CD4-positive, alpha-beta memory T cell (primary cell): ENCODE results near the gene GPR31. TPM values are rescaled to one million over a fixed set of nuclear protein-coding genes. Genes with fewer than 3 reads are reported as not detected.

Experiments used
- CTCF ChIA-PET: fragments of 350-600 bp; sonication (Branson Sonifier 250); formaldehyde crosslinking; loops from one replicate; lab custom pipeline; 2021; ENCODE audit warnings: inconsistent platforms; ENCODE audit not compliant: partially characterized antibody; lab: Charles Lee
- POLR2A ChIA-PET: fragments of 350-600 bp; sonication (Branson Sonifier 250); formaldehyde crosslinking; loops from one replicate; lab custom pipeline; 2021; ENCODE audit not compliant: partially characterized antibody; lab: Charles Lee
- DNase-seq, 5 donors: peaks; one replicate each; pipeline versions ENCODE4 v3.0.0 to v3.0.0-alpha.2; 2020 to 2022; ENCODE audit warnings: mixed read lengths in 1 of 5
- H3K27ac ChIP-seq: one replicate; pipeline ENCODE4 v1.7.0; 2013; ENCODE audit warnings: low read depth, low read length
- H3K27me3 ChIP-seq: 2 replicates; pipeline ENCODE4 v1.7.0; 2013; ENCODE audit warnings: mild to moderate bottlenecking, low read length, moderate library complexity; ENCODE audit not compliant: insufficient read depth
- H3K36me3 ChIP-seq: 2 replicates; pipeline ENCODE4 v1.7.0; 2013; ENCODE audit warnings: mild to moderate bottlenecking, low read length, moderate library complexity; ENCODE audit not compliant: insufficient read depth
- H3K4me1 ChIP-seq: 2 replicates; pipeline ENCODE4 v1.7.0; 2013; ENCODE audit warnings: mild to moderate bottlenecking, low read length, moderate library complexity; ENCODE audit not compliant: insufficient read depth
- H3K4me3 ChIP-seq, 2 donors: one replicate each; pipeline ENCODE4 v1.7.0; 2013; ENCODE audit warnings: low read length in 2 of 2, mild to moderate bottlenecking in 1 of 2
- H3K9me3 ChIP-seq, 2 donors: one replicate each; pipeline ENCODE4 v1.7.0; 2013; ENCODE audit warnings: low read length in 2 of 2, control low read depth in 1 of 2; ENCODE audit not compliant: control insufficient read depth in 1 of 2
- H3K27ac Mint-ChIP-seq, 7 donors: one replicate each; pipeline ENCODE4 v1.8.0; 2020 to 2021; ENCODE audit warnings: mixed read lengths in 7 of 7, mild to moderate bottlenecking in 6 of 7, inconsistent platforms in 3 of 7, moderate library complexity in 3 of 7
- H3K27me3 Mint-ChIP-seq, 2 donors: one replicate each; pipeline ENCODE4 v1.8.0; 2020 to 2021; ENCODE audit warnings: mixed read lengths in 2 of 2
- H3K36me3 Mint-ChIP-seq, 2 donors: one replicate each; pipeline ENCODE4 v1.8.0; 2020 to 2021; ENCODE audit warnings: mixed read lengths in 2 of 2, inconsistent platforms in 1 of 2, mild to moderate bottlenecking in 1 of 2
- H3K4me1 Mint-ChIP-seq, 4 donors: one replicate each; pipeline ENCODE4 v1.8.0; 2020 to 2021; ENCODE audit warnings: mixed read lengths in 4 of 4, mild to moderate bottlenecking in 1 of 4
- H3K4me3 Mint-ChIP-seq, 8 donors: one replicate each; pipeline ENCODE4 v1.8.0; 2020 to 2021; ENCODE audit warnings: mixed read lengths in 8 of 8, mild to moderate bottlenecking in 7 of 8, moderate library complexity in 6 of 8, inconsistent platforms in 3 of 8
- H3K9me3 Mint-ChIP-seq, 8 donors: one replicate each; pipeline ENCODE4 v1.8.0; 2020 to 2021; ENCODE audit warnings: mixed read lengths in 8 of 8, mild to moderate bottlenecking in 5 of 8, inconsistent platforms in 3 of 8, moderate library complexity in 1 of 8
- intact Hi-C: fragments of 100-400 bp; cut with micrococcal nuclease; formaldehyde crosslinking; loops from one replicate; pipeline ENCODE4 v1.15.1; 2023
- polyA plus RNA-seq, 2 donors: library from polyadenylated mRNA; unstranded; fragments of 300-500 nt; fragmentation: Illumina TruSeq; gene quantifications; one replicate each; pipeline ENCODE4 v1.2.3, GENCODE V29; 2021
- total RNA-seq, 2 experiments: library from RNA; stranded (reverse); gene quantifications; one replicate each; pipeline ENCODE4 v1.2.3, GENCODE V29; 2021

The GPR31 gene
- total and polyA plus RNA-seq, 4 experiments from 2014 or later: not detected

DNA sequence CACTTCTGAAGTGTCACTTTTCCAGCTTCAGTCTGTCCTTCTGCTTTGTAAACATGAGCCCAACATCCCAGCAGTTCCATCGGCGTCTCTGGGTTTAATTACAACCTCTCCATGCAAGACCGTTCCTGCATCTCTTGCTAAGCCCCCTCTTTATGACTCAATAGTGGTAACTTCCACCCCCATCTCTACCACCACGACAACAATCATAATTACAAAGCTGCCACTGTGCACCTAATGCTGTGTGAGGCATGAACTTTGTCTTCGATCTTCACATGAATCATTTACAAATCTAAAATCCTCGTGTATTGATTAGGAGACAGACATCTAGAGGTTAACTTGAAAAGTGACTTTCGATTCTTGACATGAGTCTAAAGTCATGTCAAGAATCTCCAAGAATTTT, 39.8 kb downstream of the GPR31 start:
- no peak overlapping the region for H3K4me3 ChIP-seq
- DNase-seq: no peak
- no peaks in the 10 kb centered on the region for H3K27me3 ChIP-seq
- Mint-ChIP-seq H3K9me3 (no peaks in the 10 kb centered on the region), H3K36me3 (peaks cover 20 to 44% of the 10 kb centered on the region in 2 donors), H3K27ac (peak overlapping the region; percentile 94 to 98 (median 95)), H3K27me3 (peaks cover 0 to 1% of the 10 kb centered on the region in 2 donors), H3K4me3 (peak overlapping the region; percentile 43 to 85 (median 66)), H3K4me1 (peaks cover 69 to 96% (median 82%) of the 10 kb centered on the region in 4 donors)
- CTCF ChIA-PET: interaction anchor here (1.0 to 8.0 kb wide), 5 partner anchors 23 to 129 kb away, joined by 3 to 83 read pairs (median 3); partner anchors contain the start of gene CEP43
- intact Hi-C loops: loop anchor here (2.0 kb wide), 4 partner anchors 23 to 161 kb away; partner anchors contain the start of genes CEP43 and RNASET2
- no peaks in the 10 kb centered on the region for H3K36me3 ChIP-seq
- H3K9me3 ChIP-seq: no peaks in the 10 kb centered on the region
- peak overlapping the region; percentile 63 for H3K27ac ChIP-seq
- POLR2A ChIA-PET: interaction anchor here (1.0 to 7.3 kb wide), 7 partner anchors 10 to 162 kb away, joined by 4 to 68 read pairs (median 7); partner anchors contain the start of genes CEP43 and RNASET2
- H3K4me1 ChIP-seq: peaks cover 83% of the 10 kb centered on the region

DNA sequence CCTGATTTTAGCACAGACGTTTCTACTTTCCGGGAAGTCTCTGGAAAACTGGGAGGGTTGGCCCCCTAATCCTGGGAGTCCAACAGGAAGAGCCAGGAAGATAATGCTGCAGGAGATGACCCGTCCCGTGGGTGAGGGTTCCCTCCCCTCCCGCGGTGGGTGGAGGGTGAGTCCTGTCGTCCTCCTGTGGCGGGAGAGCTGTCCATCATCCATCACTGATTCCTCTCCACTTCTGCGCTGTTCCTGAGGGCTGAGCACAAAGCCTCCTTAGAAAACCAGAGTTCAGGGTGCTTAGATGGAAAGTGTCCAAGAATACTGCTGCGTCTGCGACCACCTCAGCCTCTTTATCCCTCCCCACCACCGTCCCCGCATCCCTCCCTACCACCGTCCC, 40.9 kb downstream of the GPR31 start:
- Mint-ChIP-seq H3K4me3 (peak overlapping the region in 7 of 8 donors; percentile 24 to 96 (median 61)), H3K4me1 (peaks cover 72 to 96% (median 83%) of the 10 kb centered on the region in 4 donors), H3K36me3 (peaks cover 30 to 53% of the 10 kb centered on the region in 2 donors), H3K27ac (peak overlapping the region in 5 of 7 donors; percentile 38 to 96 (median 88)), H3K9me3 (no peaks in the 10 kb centered on the region), H3K27me3 (peaks cover 0 to 1% of the 10 kb centered on the region in 2 donors)
- intact Hi-C loops: no loop called here
- Histone ChIP-seq H3K9me3 (no peaks in the 10 kb centered on the region), H3K4me3 (no peak overlapping the region), H3K27ac (peak overlapping the region; percentile 90), H3K4me1 (peaks cover 83% of the 10 kb centered on the region), H3K27me3 (no peaks in the 10 kb centered on the region), H3K36me3 (no peaks in the 10 kb centered on the region)
- DNase-seq: no peak
- POLR2A ChIA-PET: interaction anchor here (1.4 to 7.3 kb wide), 2 partner anchors 13 to 24 kb away, joined by 4 to 68 read pairs; no protein-coding TSS in a partner anchor
- CTCF ChIA-PET: interaction anchor here (1.3 to 1.5 kb wide), 2 partner anchors 25 to 28 kb away, joined by 3 read pairs; no protein-coding TSS in a partner anchor

DNA sequence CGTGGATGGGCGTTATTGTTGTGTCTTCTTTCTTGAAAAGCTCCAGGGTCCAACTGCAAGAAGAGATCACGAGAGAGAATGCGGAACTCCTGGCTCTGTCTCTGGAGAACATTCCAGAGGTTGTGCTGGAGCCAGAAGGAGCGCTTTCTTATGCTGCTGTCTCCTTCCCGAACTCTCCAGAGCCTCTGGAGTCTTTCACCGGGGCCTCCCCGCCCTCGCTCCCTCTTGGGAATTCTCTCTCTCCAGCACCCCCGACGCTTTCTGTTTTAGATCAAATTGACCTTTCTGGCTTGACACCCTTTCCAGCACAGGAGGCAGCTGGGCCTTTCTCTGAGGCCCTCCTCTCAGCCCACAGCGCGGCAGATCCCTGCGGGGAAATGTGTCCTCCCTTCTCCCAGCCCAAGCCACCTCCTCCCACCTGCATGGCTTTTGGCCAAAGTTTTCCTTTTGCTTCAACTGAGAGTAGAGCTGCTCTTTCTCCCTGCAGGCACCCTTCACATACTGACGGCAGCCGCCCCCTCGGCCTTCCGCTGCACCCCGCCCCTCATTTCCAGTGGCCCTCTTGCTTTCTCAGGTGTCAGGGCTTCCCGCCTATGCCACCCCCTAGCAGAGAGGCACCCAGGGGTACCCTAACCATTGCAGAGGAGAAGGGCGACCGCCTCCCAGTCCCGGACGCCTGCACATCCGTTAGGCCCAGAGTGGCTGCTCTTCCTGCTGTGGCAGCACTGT, 41.5 kb downstream of the GPR31 start:
- Histone ChIP-seq H3K9me3 (no peaks in the 10 kb centered on the region), H3K27me3 (no peaks in the 10 kb centered on the region), H3K4me1 (peaks cover 83% of the 10 kb centered on the region), H3K36me3 (no peaks in the 10 kb centered on the region), H3K4me3 (no peak overlapping the region), H3K27ac (peak overlapping the region; percentile 90)
- DNase-seq: no peak
- CTCF ChIA-PET: interaction anchor here (1.3 to 1.5 kb wide), 2 partner anchors 26 to 28 kb away, joined by 3 read pairs; no protein-coding TSS in a partner anchor
- Mint-ChIP-seq H3K36me3 (peaks cover 30 to 53% of the 10 kb centered on the region in 2 donors), H3K27ac (peak overlapping the region; percentile 68 to 98 (median 89)), H3K4me3 (peak overlapping the region; percentile 44 to 96 (median 68)), H3K27me3 (peaks cover 0 to 1% of the 10 kb centered on the region in 2 donors), H3K4me1 (peaks cover 70 to 96% (median 81%) of the 10 kb centered on the region in 4 donors), H3K9me3 (no peaks in the 10 kb centered on the region)
- intact Hi-C loops: no loop called here
- POLR2A ChIA-PET: interaction anchor here (7.3 kb wide), 1 partner anchor 23 kb away, joined by 68 read pairs; no protein-coding TSS in a partner anchor

DNA sequence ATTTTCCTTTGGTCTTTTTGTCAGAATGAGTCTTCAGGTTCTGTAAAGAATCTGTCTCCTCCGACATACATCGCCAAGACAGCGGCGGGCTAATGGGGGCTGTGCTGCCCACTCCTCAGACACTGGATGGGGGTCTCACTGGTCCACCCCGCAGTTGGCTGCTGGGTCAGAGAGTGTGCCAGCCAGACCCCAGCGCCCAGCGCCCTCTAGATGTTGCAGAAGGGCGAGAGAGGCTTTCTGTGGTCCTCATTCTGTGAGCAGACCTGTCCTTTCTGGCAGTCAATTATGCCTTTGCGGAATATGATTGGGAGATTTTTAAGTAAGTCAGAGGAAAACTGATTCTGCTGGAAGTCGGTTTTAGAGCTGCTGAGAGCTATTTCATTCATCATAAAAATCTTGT, 42.7 kb downstream of the GPR31 start:
- Histone ChIP-seq H3K9me3 (no peaks in the 10 kb centered on the region), H3K27ac (peak overlapping the region; percentile 90), H3K4me1 (peaks cover 83% of the 10 kb centered on the region), H3K4me3 (peak overlapping the region in 1 of 2 donors; percentile 23), H3K27me3 (no peaks in the 10 kb centered on the region), H3K36me3 (no peaks in the 10 kb centered on the region)
- intact Hi-C loops: no loop called here
- POLR2A ChIA-PET: interaction anchor here (1.3 to 3.4 kb wide), 4 partner anchors 26 to 162 kb away, joined by 3 to 22 read pairs (median 6); partner anchors contain the start of gene RNASET2
- Mint-ChIP-seq H3K27me3 (peaks cover 0 to 1% of the 10 kb centered on the region in 2 donors), H3K4me3 (peak overlapping the region; percentile 92 to 98 (median 95)), H3K9me3 (no peaks in the 10 kb centered on the region), H3K27ac (peak overlapping the region; percentile 95 to 99 (median 98)), H3K36me3 (peaks cover 30 to 53% of the 10 kb centered on the region in 2 donors), H3K4me1 (peaks cover 67 to 94% (median 80%) of the 10 kb centered on the region in 4 donors)
- no peak for DNase-seq
- CTCF ChIA-PET: interaction anchor here (1.1 to 1.4 kb wide), 3 partner anchors 9 to 125 kb away, joined by 4 read pairs; no protein-coding TSS in a partner anchor

DNA sequence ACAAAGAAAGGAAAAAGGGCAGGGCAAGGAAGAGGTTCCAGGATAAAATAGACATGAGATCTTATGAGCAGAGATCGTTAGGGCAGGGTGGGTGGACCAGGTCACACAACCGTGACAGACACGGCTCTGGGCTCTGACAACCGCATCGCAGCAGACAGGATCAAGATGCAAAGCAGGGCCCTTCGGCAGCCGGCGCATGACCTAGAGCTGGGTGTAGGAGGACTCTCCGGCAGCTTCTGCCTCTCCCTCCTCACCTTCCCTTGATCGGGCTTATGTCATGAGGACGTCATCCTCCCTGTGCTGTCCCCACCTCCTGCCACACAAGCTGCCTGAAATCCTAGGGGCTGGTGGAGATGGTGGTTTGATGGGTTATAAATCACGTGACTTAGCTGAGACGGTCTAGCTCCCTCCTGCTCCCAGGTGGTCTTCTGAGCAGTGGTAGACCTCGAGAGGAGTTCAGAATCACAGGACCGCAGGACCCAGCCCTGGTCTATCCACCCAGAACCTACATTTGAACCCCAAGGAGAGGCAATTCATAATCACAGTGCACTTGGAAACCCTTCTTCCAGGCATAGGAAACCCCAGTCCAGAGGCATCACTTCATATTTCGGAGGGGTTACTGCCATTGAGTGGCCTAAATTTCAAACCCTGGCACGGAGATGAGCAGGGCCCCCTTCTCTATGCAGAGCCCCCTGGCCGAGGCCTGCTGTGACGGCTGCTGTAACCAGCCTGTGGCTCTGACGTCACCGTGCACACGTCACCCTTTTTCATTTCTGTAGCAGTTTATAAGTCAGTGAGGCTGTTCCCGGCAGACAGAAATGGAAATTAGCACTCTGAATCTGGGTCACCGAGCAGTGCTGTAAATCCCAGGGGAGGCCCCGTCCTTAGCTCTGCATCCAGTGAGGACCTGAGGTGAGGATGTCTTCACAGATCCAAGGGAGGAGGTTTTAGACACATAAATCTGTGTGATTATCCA, 43.6 kb downstream of the GPR31 start:
- Mint-ChIP-seq H3K4me3 (peak overlapping the region; percentile 92 to 98 (median 95)), H3K27ac (peak overlapping the region; percentile 95 to 99 (median 98))

More for the DNA sequence above, 43.6 kb downstream of the GPR31 start:
- peak; percentile 74 to 92 (median 84) for DNase-seq
- H3K27ac ChIP-seq: peak overlapping the region; percentile 90
- Mint-ChIP-seq H3K9me3 (peaks cover 0 to 2% (median 0%) of the 10 kb centered on the region in 8 donors), H3K36me3 (peaks cover 30 to 51% of the 10 kb centered on the region in 2 donors), H3K4me1 (peaks cover 63 to 90% (median 78%) of the 10 kb centered on the region in 4 donors), H3K27me3 (peaks cover 0 to 1% of the 10 kb centered on the region in 2 donors)
- no peaks in the 10 kb centered on the region for H3K9me3 ChIP-seq
- peak overlapping the region; percentile 64 to 87 for H3K4me3 ChIP-seq
- intact Hi-C loops: loop anchor here (5.0 kb wide), 1 partner anchor 37 kb away; no protein-coding TSS in a partner anchor
- no peaks in the 10 kb centered on the region for H3K27me3 ChIP-seq
- H3K4me1 ChIP-seq: peaks cover 77% of the 10 kb centered on the region
- no peaks in the 10 kb centered on the region for H3K36me3 ChIP-seq
- ChIA-PET POLR2A (interaction anchor here (1.0 to 3.4 kb wide), 12 partner anchors 9 to 161 kb away, joined by 3 to 22 read pairs (median 4); partner anchors contain the start of genes CCR6, CEP43 and RNASET2), CTCF (interaction anchor here (0.9 to 1.5 kb wide), 6 partner anchors 9 to 118 kb away, joined by 3 to 4 read pairs (median 4); partner anchors contain the start of gene CCR6)
